ENCODE data around the gene RGL3.
"Not testable (repeated sequence)": the region's sequence is repeated elsewhere in the genome, so short reads cannot be mapped to it uniquely, and the experiment has no call there.

RGL3 gene, protein sequence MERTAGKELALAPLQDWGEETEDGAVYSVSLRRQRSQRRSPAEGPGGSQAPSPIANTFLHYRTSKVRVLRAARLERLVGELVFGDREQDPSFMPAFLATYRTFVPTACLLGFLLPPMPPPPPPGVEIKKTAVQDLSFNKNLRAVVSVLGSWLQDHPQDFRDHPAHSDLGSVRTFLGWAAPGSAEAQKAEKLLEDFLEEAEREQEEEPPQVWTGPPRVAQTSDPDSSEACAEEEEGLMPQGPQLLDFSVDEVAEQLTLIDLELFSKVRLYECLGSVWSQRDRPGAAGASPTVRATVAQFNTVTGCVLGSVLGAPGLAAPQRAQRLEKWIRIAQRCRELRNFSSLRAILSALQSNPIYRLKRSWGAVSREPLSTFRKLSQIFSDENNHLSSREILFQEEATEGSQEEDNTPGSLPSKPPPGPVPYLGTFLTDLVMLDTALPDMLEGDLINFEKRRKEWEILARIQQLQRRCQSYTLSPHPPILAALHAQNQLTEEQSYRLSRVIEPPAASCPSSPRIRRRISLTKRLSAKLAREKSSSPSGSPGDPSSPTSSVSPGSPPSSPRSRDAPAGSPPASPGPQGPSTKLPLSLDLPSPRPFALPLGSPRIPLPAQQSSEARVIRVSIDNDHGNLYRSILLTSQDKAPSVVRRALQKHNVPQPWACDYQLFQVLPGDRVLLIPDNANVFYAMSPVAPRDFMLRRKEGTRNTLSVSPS

DNA sequence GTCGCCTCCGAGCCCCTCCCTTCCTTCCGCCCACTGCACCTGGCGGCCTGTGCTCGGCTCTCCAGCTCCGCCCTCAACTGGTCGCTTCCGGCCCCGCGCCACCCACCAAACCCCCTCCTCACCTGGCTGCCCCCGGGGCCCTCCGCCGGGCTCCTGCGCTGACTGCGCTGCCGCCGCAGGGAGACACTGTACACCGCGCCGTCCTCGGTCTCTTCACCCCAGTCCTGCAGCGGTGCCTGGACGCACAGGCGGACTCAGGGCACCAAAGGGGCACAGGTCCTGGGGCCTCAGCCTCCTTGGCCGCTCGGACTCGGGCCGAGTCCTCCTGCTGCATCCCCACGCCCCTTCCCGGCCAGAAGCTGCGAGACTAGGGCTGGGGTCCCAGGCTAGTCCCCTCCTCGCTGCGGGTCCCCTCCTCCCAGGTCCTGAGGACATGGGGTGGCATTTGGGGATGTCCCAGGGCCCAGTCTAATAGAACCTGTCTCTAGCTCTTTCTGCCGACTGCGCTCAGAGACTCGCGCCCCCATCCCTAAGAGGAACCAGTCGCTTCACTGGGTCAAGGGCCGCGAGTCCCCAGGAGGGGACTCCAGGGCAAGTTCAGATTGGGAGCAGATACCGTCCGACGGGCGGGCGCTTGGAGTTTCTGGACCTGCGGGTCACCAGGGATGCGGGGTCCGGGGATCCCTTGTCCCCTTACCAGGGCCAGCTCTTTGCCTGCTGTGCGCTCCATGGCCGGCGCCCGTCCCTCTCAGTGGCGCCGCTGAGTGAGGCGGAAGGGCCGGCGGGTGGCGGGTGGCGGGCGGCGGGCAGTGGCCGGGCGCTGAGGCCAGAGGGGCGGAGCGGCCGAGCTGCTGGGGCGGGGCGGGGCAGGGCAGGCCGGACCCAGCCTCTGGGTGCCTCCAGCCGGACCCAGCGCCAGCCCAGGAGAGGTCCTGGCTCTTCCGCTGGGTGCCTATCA, at the start of gene RGL3:
TSS of gene RGL3 (minus strand) at position 766 of the 958 bp plus-strand sequence. CDS start at position 730, 36 bp downstream.
- no peak for DNase-seq (ENCODE audit: extremely low read depth in 1 of 2, low read depth in 1 of 2)

DNA sequence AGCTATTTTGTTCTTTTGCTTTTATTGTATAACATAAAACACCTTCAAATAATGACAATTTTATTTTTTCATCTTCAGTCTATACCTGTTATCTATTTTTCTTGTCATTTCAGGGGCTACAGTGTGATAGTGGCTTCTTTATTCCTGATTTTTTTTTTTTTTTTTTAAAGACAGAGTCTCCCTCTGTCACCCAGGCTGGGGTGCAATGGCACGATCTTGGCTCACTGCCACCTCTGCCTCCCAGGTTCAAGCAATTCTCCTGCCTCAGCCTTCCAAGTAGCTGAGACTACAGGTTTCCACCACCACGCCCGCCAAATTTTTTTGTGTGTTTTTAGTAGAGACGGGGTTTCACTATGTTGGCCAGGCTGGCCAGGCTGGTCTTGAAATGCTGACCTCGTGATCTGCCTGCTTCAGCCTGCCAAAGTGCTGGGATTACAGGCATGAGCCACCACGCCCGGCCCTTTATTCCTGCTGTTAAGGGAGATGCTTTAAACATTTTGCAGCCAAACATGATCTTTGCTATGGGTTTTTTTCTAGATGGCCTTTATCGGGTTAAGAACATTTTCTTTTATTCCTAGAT, 49.2 kb upstream of the RGL3 start:
- DNase-seq (ENCODE audit: extremely low read depth in 1 of 2, low read depth in 1 of 2), result not testable (repeated sequence)

DNA sequence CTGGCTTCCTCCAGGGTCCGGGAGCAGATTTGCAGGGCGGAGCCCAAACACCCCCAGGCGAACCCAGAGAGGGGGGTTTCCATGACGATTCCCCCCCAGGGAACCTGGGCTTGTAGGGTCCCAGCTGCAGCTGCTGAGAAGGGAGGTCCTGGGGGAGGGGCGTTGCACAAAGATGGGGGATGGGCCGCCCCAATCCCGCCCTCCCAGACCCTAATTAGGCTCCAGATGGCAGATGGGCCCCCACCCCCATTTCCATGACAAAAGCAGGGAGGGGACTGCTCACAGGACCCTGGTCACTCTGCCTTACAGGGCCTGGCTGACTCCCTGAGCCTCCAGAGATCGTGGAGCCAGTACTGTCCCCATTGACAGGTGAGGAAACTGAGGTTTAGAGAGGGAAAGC, 46.5 kb upstream of the RGL3 start:
- DNase-seq (ENCODE audit: extremely low read depth in 1 of 2, low read depth in 1 of 2), result no peak

DNA sequence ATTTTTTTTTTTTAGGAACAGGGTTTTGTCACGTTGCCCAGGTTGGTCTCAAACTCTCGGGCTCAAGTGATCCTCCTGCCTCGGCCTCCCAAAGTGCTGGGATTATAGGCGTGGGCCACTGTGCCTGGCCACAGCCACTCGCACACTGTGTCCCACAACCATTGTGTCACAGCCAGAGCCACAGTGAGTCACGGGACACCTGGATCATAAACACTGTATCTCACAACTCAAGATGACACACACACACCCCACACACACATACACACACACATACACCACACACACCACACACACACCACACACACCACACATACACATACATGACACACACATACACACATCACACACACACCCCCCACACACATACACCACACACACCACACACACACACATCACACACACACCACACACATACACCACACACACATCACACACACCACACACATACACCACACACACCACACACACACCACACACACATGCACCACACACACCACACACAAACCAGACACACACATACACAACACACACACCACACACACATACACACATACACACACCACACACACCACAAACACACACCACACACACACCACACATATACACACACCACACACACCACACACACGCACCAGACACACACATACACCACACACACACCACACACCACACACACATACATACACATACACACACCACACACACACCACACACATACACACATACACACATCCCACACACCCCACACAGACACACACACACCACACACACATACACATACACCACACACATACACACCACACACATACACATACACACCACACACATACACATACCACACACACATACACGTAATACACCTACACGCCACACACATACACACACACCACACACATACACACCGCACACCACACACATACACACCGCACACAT, 45.5 kb upstream of the RGL3 start:
- no peak for DNase-seq (ENCODE audit: extremely low read depth in 1 of 2, low read depth in 1 of 2)

DNA sequence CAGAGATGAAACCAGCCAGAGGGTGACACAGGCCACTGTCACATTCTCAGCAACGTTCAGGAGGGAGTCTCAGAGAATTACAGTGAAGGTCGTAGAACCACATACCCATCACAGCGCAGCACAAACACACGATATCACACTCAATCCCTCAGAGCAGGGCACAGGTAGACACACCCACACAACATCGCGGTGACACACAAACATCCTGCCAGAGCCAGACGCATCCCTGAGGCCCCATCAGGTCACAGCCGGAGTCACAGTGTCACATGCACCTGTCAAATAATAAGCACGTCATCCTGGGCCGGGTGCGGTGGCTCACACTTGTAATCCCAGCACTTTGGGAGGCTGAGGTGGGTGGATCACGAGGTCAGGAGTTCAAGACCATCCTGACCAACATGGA, 44.3 kb upstream of the RGL3 start:
- DNase-seq (ENCODE audit: extremely low read depth in 1 of 2, low read depth in 1 of 2), result no peak

DNA sequence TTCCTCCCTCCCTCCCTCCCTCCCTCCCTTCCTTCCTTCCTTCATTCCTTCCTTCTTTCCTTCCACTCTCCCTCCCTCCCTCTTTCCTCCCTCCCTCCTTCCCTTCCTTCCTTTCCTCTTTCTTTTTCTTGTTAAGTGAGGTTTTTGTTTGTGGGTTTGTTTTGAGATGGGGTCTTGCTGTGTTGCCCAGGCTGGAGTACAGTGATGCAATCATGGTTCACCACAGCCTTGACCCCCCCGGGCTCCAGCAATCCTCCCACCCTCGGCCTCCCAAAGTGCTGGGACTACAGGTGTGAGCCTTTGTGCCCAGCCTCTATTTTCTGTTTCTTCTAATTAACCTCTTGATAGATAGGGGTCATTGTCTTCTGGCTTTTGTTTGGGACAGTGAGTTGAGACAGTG, 42.3 kb upstream of the RGL3 start:
- DNase-seq (ENCODE audit: extremely low read depth in 1 of 2, low read depth in 1 of 2), result no peak

DNA sequence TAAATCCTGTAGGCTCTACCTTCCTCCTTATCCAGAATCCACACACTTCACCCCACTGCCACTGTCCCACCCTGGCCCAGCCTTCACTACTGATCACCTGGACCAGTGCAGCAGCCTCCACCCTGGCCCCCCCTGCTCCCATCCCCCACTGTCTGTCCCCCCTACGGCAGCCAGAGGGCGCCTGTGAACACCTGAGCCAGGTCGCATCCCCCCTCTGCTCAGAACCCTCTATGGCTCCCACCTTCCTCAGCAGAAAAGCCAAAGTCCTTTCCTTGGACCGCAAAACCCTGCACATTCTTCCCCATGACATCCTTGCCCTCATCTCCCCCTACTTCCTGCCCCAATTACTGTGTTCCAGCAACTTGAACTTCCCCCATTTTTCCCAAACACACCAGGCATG, 41.1 kb upstream of the RGL3 start:
- DNase-seq (ENCODE audit: extremely low read depth in 1 of 2, low read depth in 1 of 2), result no peak

DNA sequence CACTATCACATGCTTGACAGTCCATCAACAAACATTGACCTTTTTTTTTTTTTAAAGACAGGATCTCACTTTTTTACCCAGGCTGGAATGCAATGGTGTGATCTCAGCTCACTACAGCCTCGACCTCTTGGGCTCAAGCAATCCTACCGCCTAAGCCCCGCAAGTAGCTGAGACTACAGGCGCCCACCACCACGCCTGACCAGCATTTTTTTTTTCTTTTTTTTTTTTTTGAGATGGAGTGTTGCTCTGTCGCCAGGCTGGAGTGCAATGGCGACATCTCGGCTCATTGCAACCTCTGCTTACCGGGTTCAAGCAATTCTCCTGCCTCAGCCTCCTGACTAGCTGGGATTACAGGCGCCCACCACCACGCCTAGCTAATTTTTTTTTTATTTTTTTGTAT, 39.8 kb upstream of the RGL3 start:
- not testable (repeated sequence) for DNase-seq (ENCODE audit: extremely low read depth in 1 of 2, low read depth in 1 of 2)

DNA sequence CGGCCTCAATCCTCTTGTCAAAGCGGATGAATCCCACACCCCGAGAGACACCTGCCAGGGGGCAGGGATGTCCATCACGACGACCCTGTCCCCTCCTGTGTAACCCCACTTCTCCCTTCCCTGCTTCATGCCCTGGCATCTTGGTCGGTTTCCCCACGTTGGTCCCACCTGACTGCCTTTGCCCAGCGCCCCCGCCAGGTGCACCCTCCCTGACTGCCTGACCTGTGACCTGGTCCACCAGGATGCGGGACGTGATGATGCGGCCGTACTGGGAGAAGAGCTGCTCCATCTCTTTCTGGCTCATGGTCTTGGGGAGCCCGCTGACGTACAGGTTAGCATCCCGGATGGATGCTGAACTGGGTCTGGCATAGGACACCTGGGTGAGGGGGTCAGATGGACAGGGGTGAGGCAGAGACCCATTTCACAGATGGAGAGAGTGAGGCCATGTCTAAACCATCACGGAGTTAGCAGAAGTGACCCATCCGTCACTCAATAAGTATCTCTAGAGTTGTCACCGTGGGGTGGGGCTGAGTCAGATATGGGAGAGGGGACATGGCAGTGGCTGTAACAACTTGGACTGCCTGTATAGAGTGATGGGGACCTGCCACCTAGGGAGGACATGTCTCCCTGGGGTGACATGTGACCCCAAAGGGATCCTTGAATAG, 39.3 kb upstream of the RGL3 start:
- no peak for DNase-seq (ENCODE audit: extremely low read depth in 1 of 2, low read depth in 1 of 2)

DNA sequence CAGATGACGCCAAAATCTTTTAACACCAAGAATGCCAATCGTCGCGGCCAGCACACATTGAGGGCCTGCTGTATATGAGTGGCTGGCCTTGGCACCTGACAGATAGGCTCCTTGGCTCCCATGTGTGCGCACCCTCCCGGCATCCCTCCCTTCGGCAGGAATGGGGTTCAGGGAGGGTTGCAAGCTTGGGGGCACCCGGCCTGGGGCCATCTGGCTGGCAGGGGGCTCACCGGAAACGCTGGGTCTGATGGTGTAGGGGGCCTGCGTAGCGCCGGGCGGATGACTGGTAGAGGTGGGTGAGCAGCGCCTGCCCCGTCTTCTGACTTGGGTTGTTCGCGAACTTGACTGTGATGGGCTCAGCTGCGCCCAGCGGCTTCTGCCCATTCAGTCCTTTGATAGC, 38.7 kb upstream of the RGL3 start:
- DNase-seq (ENCODE audit: extremely low read depth in 1 of 2, low read depth in 1 of 2), result no peak

DNA sequence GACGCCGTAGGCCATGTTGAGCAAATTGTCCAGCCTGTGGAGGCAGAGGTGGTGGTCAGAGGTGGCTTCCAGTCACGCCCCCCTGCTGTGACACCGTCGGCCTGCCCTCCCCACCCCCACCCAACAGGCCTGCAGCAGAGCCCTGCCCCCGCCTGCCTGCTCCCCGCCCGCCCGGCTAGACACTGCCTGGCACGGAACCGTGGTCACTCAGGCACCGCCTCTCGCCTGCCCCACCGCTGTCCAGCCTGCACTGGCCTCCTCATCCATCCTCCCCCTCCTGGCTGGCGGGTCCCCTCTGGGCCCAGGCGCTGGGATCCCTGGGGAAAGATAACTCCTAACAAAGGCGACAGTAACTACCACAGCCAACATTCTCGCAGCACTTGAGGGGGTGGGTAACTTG, 38.0 kb upstream of the RGL3 start:
- no peak for DNase-seq (ENCODE audit: extremely low read depth in 1 of 2, low read depth in 1 of 2)

DNA sequence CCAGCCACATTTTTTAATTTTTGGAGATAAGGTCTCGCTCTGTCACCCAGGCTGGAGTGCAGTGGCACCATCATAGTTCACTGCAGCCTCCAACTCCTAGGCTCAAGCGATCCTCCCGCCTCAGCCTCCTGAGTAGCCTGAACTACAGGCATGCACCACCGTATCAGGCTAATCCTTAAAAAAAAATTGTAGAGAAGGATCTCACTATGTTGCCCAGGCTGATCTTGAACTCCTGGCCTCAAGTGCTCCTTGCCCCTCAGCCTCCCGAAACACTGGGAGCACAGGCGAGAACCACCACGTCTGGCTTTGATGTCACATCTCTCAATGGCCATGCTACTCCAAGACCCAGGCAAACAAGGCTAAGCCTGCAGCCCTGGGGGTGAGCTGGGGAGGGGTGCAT, 37.5 kb upstream of the RGL3 start:
- DNase-seq (ENCODE audit: extremely low read depth in 1 of 2, low read depth in 1 of 2), result no peak

DNA sequence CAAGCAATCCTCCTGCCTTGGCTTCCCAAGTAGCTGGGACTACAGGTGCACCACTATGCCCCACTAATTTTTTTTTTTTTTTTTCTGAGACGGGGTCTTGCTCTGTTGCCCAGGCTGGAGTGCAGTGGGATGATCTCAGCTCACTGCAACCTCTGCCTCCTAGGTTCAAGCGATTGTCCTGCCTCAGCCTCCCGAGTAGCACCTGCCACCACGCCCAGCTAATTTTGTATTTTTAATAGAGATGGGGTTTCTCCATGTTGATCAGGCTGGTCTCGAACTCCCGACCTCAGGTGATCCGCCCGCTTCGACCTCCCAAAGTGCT, 36.1 kb upstream of the RGL3 start:
- not testable (repeated sequence) for DNase-seq (ENCODE audit: extremely low read depth in 1 of 2, low read depth in 1 of 2)

DNA sequence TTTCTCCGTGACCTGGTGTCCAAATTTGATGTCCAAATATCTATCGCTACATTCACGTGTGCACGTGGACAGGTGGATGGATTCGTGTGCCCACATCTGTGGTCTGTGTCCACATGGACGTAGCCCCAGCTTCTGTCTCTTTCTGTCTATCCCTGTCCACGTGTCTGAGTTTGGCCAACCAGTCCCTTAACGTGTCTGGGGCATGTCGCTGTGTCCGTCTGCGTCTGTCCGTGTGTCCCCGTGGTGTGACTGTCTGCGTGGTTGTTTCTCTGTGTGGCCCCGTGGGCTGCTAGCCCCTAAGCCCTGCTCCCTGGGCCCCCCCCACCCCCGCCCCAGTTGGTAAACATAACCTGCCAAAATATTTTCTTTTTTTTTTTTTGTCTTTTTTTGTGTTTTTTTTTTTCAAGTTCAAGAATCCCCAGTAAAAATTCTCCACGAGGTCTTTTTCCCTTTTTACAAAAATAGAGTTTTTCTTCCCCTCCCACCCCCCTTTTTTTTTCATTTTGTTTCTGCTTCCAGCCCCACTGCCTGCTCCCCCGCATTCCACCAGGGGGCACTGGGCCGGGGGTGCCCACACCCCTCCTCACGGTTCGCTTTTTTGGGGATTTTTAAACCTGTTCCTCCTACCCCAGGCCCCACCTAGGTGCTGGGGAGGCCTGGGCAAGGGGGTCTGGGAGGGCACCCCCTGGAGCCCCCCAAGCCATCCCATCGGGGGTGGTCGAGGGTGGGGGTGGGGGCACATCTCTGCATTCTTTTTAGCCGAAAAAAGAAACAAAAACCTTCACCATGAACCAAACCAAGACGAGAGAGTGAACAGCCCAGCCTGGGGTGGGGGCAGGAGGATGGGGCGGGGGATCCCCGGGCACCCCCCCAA, 34.6 kb upstream of the RGL3 start:
- DNase-seq (ENCODE audit: extremely low read depth in 1 of 2, low read depth in 1 of 2), result no peak

DNA sequence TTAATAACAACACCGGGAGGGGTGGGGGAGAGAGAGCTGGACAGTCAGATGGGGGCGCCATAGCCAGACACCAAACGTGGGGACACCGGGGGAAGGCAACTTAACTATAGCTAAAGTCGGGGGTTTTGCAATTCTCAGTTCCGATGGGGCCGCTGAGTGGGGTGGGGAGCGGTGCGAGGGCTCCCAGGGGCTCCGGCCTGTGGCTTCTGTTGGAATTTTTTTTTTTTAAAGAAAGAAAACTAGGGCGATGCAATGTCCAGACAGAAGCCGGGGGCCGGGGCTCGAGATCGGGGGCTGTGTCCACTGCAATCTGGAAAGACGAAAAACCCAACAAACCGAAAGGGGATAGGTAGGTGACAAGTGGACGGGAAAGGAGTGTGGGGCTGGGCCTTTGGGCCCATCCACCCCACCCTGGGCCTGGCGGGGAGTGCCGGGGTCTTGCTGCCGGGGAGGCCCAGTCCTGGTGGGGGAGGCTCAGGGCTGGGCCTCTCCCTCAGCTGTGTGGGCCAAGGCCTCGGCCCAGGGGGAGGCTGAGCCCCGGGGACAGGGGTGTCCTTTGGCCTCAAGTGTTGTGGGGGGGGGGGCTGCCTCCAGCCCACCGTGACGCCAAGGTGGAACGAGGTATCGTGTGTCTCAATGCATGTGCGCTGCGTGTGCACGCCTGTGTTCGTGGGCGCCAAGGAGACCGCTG, 33.7 kb upstream of the RGL3 start:
- DNase-seq (ENCODE audit: extremely low read depth in 1 of 2, low read depth in 1 of 2), result no peak

DNA sequence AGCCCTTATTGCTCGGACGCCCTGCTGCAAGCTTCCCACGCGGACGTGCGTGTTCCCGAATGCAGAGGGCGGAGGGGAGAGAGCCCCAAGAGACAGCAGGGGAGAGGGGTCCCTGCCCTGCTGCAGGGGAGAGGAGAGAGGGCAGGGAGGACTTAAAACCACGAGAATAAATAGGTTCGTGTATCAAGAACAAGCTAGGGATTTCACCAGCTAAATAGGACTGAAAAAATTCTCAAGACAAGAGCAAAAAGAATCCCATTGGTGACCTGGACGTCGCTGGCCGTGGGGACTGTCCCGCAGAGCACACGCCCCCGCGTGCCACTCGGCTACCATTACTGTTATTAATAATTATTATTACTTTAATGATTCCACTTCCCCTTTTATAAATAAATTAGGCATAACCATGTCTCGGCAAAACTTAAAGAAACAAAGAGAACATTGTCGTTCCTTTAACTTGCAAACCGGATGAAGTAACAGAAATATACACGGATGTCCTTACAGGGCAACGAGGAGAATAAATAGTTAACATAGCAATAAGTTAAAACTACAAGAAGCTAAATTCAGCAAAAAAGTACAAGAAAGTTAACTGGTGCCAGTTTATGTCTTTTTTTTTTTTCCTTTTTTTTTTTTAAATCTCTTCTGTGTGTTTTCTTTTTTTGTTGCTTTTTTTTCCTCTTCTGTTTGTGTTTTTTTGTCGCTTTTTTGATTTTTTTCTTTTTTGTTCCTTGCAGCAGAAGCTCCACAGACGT, 32.9 kb upstream of the RGL3 start:
- no peak for DNase-seq (ENCODE audit: extremely low read depth in 1 of 2, low read depth in 1 of 2)

DNA sequence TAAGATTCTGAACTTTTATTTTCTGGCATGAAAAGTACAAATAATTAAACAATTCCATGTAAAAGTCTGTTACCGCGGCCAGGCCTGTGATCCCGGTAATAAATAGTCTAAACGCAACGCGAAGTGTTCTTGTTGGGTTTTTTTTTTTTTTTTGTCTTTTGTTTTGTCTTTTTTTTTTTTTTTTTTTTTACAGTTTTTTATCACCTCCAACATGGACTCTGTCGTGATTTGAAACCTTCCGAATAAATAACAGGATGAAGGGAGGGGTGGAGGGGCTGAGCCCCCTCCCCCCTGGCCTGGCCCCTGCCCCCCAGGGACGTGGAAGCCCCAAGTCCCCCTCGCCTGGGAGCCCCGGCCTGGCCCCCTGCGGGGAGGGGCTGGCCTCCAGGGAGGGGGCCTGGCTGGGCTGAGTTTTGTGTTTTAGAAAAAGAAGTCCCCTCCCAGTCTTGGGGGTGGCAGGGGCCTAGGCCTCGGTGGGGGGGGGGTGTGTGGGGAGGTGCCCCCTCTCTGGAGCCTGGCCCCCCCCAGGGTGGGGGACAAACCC, 32.3 kb upstream of the RGL3 start:
- DNase-seq (ENCODE audit: extremely low read depth in 1 of 2, low read depth in 1 of 2), result no peak

All from stimulated activated CD8-positive, alpha-beta memory T cell treated with anti-CD3 and anti-CD28 coated beads, Interleukin-7, amount 100 ng/mL, for 48 hours (primary cell).